HG03280 (cell line): ENCODE data around the gene PCMT1.
"Not testable (repeated sequence)": the region's sequence is repeated elsewhere in the genome, so short reads cannot be mapped to it uniquely, and the experiment has no call there.

Experiments
- ATAC-seq: cut with Tn5 transposase; IDR thresholded peaks from one replicate; pipeline ENCODE4 v1.9.1; 2021; ENCODE audit warnings: mild to moderate bottlenecking, moderate library complexity; ENCODE audit not compliant: unreplicated experiment

PCMT1 gene

GRCh38 chr6:149809798-149810197 is 60.3 kb downstream of the PCMT1 start:
- ATAC-seq: no peak

GRCh38 chr6:149813351-149813750 is 63.8 kb downstream of the PCMT1 start:
- ATAC-seq: no peak

GRCh38 chr6:149815788-149816187 is 66.2 kb downstream of the PCMT1 start:
- ATAC-seq: no peak

- no peak for ATAC-seq
Observed at GRCh38 chr6:149820506-149820905, 71.0 kb downstream of the PCMT1 start.

- no peak for ATAC-seq
Observed at GRCh38 chr6:149821492-149821891, 72.0 kb downstream of the PCMT1 start.

GRCh38 chr6:149823013-149823412 is 73.5 kb downstream of the PCMT1 start:
- ATAC-seq: no peak

- ATAC-seq: no peak
Observed at GRCh38 chr6:149825292-149825691, 75.8 kb downstream of the PCMT1 start.

- ATAC-seq: no peak
Observed at GRCh38 chr6:149830731-149831307, 81.3 kb downstream of the PCMT1 start.

GRCh38 chr6:149831308-149831820 is 81.8 kb downstream of the PCMT1 start:
- no peak for ATAC-seq

GRCh38 chr6:149833651-149834050 is 84.1 kb downstream of the PCMT1 start:
- no peak for ATAC-seq

- no peak for ATAC-seq
Observed at GRCh38 chr6:149834513-149835481, 85.3 kb downstream of the PCMT1 start.

GRCh38 chr6:149840345-149841075 is 91.0 kb downstream of the PCMT1 start:
- no peak for ATAC-seq

GRCh38 chr6:149842331-149842730 is 92.8 kb downstream of the PCMT1 start:
- ATAC-seq: no peak

GRCh38 chr6:149843051-149843633 is 93.6 kb downstream of the PCMT1 start:
- no peak for ATAC-seq

GRCh38 chr6:149844036-149844435 is 94.5 kb downstream of the PCMT1 start:
- ATAC-seq: not testable (repeated sequence)

- no peak for ATAC-seq
Observed at GRCh38 chr6:149844480-149844879, 94.9 kb downstream of the PCMT1 start.

- no peak for ATAC-seq
Observed at GRCh38 chr6:149845549-149845948, 96.0 kb downstream of the PCMT1 start.

GRCh38 chr6:149846321-149846720 is 96.8 kb downstream of the PCMT1 start:
- no peak for ATAC-seq

- no peak for ATAC-seq
Observed at GRCh38 chr6:149847939-149848267, 98.4 kb downstream of the PCMT1 start.

- not testable (repeated sequence) for ATAC-seq
Observed at GRCh38 chr6:149848343-149848742, 98.8 kb downstream of the PCMT1 start.

GRCh38 chr6:149851461-149852110 is 102.0 kb downstream of the PCMT1 start:
- no peak for ATAC-seq
